GM12801 (cell line): ENCODE measurements around the gene CAMK1.

Experiments used
- CTCF ChIP-seq: IDR thresholded peaks from one replicate; pipeline ENCODE4 v1.5.1; 2011; ENCODE audit warnings: control low read depth; ENCODE audit not compliant: insufficient read length; ENCODE audit errors: extremely low read depth

The CAMK1 gene

GRCh38 chr3:9769426-9770275 lies at the start of gene CAMK1:
CAMK1 (minus strand) TSS chr3:9769947; CDS start chr3:9767749, 2,198 bp downstream.
- no peak for TF ChIP-seq CTCF

GRCh38 chr3:9818666-9819335 lies 49.1 kb upstream of the CAMK1 start:
- TF ChIP-seq CTCF = no peak

- no peak for TF ChIP-seq CTCF
Observed at GRCh38 chr3:9817436-9817835, 47.7 kb upstream of the CAMK1 start.

GRCh38 chr3:9815986-9816385 lies 46.2 kb upstream of the CAMK1 start:
- TF ChIP-seq CTCF = no peak

- no peak for TF ChIP-seq CTCF
Observed at GRCh38 chr3:9812870-9813483, 43.2 kb upstream of the CAMK1 start.

- TF ChIP-seq CTCF = no peak
Observed at GRCh38 chr3:9810846-9811245, 41.1 kb upstream of the CAMK1 start.

- TF ChIP-seq CTCF = no peak
Observed at GRCh38 chr3:9810433-9810770, 40.7 kb upstream of the CAMK1 start.
